KBM-7 (cell line): ENCODE measurements around the gene MYORG.

Source experiments
- DNase-seq: peaks from one replicate; pipeline ENCODE4 v3.0.0-alpha.2; 2015
- in situ Hi-C: fragments of 300-500 bp; cut with MboI; formaldehyde crosslinking; loops from 2 replicates; pipeline ENCODE4 v1.14.3; 2020; ENCODE audit warnings: low sequenced_read_pairs, low pct_unique_long_range_greater_than_20kb, mixed read lengths

Gene MYORG

GRCh38 chr9:34387239-34387638 is 10.5 kb upstream of the MYORG start:
- in situ Hi-C loops = no loop called here
- DNase-seq = no peak

- in situ Hi-C loops = no loop called here
- no peak for DNase-seq
These were observed 10.0 kb upstream of the MYORG start for GRCh38 chr9:34386656-34387055.

GRCh38 chr9:34385561-34386230 is 9.0 kb upstream of the MYORG start:
- DNase-seq = no peak
- in situ Hi-C loops = no loop called here

GRCh38 chr9:34384368-34385165 is 7.9 kb upstream of the MYORG start:
- in situ Hi-C loops = no loop called here
- no peak for DNase-seq

- in situ Hi-C loops = no loop called here
- DNase-seq = no peak
These were observed 7.2 kb upstream of the MYORG start for GRCh38 chr9:34383904-34384303.

GRCh38 chr9:34382879-34383278 is 6.2 kb upstream of the MYORG start:
- in situ Hi-C loops = no loop called here
- no peak for DNase-seq

- in situ Hi-C loops = no loop called here
- no peak for DNase-seq
These were observed 5.4 kb upstream of the MYORG start for GRCh38 chr9:34382054-34382453.

- in situ Hi-C loops = no loop called here
These were observed 4.6 kb upstream of the MYORG start for GRCh38 chr9:34381323-34381722.

GRCh38 chr9:34380511-34381315 is 4.0 kb upstream of the MYORG start:
- no peak for DNase-seq
- in situ Hi-C loops = no loop called here

More at GRCh38 chr9:34381323-34381722, 4.6 kb upstream of the MYORG start:
- no peak for DNase-seq

- in situ Hi-C loops = no loop called here
- DNase-seq = no peak
These were observed 3.4 kb upstream of the MYORG start for GRCh38 chr9:34380034-34380510.

- peak; percentile 96 for DNase-seq
- in situ Hi-C loops = no loop called here
These were observed 2.8 kb upstream of the MYORG start for GRCh38 chr9:34379334-34380033.

- DNase-seq = no peak
- in situ Hi-C loops = no loop called here
These were observed 1.8 kb upstream of the MYORG start for GRCh38 chr9:34378376-34379060.

GRCh38 chr9:34377404-34377746 is 677 bp upstream of the MYORG start:
- in situ Hi-C loops = no loop called here
- no peak for DNase-seq

GRCh38 chr9:34375901-34376595 is 650 bp downstream of the MYORG start:
- in situ Hi-C loops = no loop called here
- peak; percentile 70 for DNase-seq

- in situ Hi-C loops = no loop called here
- DNase-seq = peak; percentile 11
These were observed 1.7 kb downstream of the MYORG start for GRCh38 chr9:34374905-34375552.

- DNase-seq = no peak
- in situ Hi-C loops = no loop called here
These were observed 2.4 kb downstream of the MYORG start for GRCh38 chr9:34374339-34374738.

- DNase-seq = no peak
These were observed 2.9 kb downstream of the MYORG start for GRCh38 chr9:34373749-34374148.

More at GRCh38 chr9:34373749-34374148, 2.9 kb downstream of the MYORG start:
- in situ Hi-C loops = no loop called here
